NCI-H2029 (cell line): ENCODE data around the gene SRC.

ENCODE experiments used
- DNase-seq: peaks from one replicate; lab custom pipeline; 2025; lab: John Stamatoyannopoulos, UW

SRC gene

GRCh38 chr20:37426978-37427377 is 81.0 kb downstream of the SRC start:
- DNase-seq: no peak

- no peak for DNase-seq
Observed at GRCh38 chr20:37430044-37430443, 84.1 kb downstream of the SRC start.

- DNase-seq: no peak
Observed at GRCh38 chr20:37430778-37431460, 85.0 kb downstream of the SRC start.

- no peak for DNase-seq
Observed at GRCh38 chr20:37431786-37432185, 85.8 kb downstream of the SRC start.

GRCh38 chr20:37432606-37433005 is 86.7 kb downstream of the SRC start:
- no peak for DNase-seq

- DNase-seq: no peak
Observed at GRCh38 chr20:37435607-37436006, 89.7 kb downstream of the SRC start.

- no peak for DNase-seq
Observed at GRCh38 chr20:37436527-37437186, 90.7 kb downstream of the SRC start.

GRCh38 chr20:37437676-37438075 is 91.7 kb downstream of the SRC start:
- DNase-seq: no peak

- DNase-seq: no peak
Observed at GRCh38 chr20:37438464-37439222, 92.7 kb downstream of the SRC start.

GRCh38 chr20:37439223-37439933 is 93.4 kb downstream of the SRC start:
- no peak for DNase-seq

- no peak for DNase-seq
Observed at GRCh38 chr20:37441023-37441422, 95.1 kb downstream of the SRC start.

GRCh38 chr20:37442547-37442946 is 96.6 kb downstream of the SRC start:
- DNase-seq: no peak

GRCh38 chr20:37442986-37443385 is 97.0 kb downstream of the SRC start:
- DNase-seq: no peak

- DNase-seq: no peak
Observed at GRCh38 chr20:37443596-37443995, 97.7 kb downstream of the SRC start.

GRCh38 chr20:37445041-37445440 is 99.1 kb downstream of the SRC start:
- DNase-seq: no peak

GRCh38 chr20:37446286-37447032 is 100.5 kb downstream of the SRC start:
- DNase-seq: no peak

- DNase-seq: no peak
Observed at GRCh38 chr20:37447688-37448087, 101.7 kb downstream of the SRC start.

- no peak for DNase-seq
Observed at GRCh38 chr20:37449276-37449675, 103.3 kb downstream of the SRC start.

GRCh38 chr20:37450344-37450743 is 104.4 kb downstream of the SRC start:
- DNase-seq: no peak

- no peak for DNase-seq
Observed at GRCh38 chr20:37451616-37452015, 105.7 kb downstream of the SRC start.

GRCh38 chr20:37452236-37452635 is 106.3 kb downstream of the SRC start:
- no peak for DNase-seq

- DNase-seq: no peak
Observed at GRCh38 chr20:37453288-37453687, 107.3 kb downstream of the SRC start.
